ENCODE data around the gene ADAMTS7. TPM values are rescaled to one million over a fixed set of nuclear protein-coding genes. Genes with fewer than 3 reads are reported as not detected.
"Not testable (repeated sequence)": the region's sequence is repeated elsewhere in the genome, so short reads cannot be mapped to it uniquely, and the experiment has no call there.

Gene ADAMTS7, protein sequence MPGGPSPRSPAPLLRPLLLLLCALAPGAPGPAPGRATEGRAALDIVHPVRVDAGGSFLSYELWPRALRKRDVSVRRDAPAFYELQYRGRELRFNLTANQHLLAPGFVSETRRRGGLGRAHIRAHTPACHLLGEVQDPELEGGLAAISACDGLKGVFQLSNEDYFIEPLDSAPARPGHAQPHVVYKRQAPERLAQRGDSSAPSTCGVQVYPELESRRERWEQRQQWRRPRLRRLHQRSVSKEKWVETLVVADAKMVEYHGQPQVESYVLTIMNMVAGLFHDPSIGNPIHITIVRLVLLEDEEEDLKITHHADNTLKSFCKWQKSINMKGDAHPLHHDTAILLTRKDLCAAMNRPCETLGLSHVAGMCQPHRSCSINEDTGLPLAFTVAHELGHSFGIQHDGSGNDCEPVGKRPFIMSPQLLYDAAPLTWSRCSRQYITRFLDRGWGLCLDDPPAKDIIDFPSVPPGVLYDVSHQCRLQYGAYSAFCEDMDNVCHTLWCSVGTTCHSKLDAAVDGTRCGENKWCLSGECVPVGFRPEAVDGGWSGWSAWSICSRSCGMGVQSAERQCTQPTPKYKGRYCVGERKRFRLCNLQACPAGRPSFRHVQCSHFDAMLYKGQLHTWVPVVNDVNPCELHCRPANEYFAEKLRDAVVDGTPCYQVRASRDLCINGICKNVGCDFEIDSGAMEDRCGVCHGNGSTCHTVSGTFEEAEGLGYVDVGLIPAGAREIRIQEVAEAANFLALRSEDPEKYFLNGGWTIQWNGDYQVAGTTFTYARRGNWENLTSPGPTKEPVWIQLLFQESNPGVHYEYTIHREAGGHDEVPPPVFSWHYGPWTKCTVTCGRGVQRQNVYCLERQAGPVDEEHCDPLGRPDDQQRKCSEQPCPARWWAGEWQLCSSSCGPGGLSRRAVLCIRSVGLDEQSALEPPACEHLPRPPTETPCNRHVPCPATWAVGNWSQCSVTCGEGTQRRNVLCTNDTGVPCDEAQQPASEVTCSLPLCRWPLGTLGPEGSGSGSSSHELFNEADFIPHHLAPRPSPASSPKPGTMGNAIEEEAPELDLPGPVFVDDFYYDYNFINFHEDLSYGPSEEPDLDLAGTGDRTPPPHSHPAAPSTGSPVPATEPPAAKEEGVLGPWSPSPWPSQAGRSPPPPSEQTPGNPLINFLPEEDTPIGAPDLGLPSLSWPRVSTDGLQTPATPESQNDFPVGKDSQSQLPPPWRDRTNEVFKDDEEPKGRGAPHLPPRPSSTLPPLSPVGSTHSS (N-terminal part only)
- total RNA-seq = 4.5 and 9.9 TPM in 2 replicates

DNA sequence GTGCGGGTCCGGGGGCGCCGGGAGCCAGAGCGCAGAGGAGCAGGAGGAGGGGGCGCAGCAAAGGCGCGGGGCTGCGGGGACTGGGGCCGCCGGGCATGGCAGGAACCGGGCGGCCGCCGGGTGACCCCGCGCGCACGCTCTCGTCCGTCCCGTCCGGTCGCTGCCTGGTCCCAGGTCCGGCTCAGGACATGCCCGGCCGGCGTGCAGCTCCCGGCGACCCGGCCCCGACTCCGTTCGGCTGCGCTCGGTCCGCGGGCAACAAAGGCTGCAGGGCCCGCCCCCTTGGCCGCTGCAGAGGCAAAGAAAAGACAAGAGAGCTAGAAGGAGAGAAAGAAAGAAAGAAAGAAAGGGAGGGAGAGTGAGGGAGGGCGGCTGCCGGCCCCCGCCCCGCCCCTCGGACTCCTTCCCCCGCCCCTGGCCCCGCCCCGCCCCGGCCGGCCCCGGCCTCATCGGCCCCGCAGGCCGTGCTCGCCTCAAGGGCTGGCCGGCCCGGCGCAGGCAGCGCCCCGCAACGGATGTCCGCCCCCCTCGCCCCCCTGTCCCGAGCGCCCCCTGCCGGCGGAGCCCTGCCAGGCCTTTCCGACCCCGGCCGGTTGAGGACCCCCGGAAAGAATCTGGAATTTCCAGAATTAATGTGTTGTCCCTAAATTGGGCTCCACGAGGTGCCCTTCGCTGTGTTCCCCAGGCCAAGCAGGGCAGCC, at the start of gene ADAMTS7:
Gene ADAMTS7, minus strand, starts transcription at position 341 of the 701 bp plus-strand sequence. Its CDS starts 244 bp downstream, at position 97.
- peak; percentile 8 for DNase-seq (ENCODE audit: low read depth)

DNA sequence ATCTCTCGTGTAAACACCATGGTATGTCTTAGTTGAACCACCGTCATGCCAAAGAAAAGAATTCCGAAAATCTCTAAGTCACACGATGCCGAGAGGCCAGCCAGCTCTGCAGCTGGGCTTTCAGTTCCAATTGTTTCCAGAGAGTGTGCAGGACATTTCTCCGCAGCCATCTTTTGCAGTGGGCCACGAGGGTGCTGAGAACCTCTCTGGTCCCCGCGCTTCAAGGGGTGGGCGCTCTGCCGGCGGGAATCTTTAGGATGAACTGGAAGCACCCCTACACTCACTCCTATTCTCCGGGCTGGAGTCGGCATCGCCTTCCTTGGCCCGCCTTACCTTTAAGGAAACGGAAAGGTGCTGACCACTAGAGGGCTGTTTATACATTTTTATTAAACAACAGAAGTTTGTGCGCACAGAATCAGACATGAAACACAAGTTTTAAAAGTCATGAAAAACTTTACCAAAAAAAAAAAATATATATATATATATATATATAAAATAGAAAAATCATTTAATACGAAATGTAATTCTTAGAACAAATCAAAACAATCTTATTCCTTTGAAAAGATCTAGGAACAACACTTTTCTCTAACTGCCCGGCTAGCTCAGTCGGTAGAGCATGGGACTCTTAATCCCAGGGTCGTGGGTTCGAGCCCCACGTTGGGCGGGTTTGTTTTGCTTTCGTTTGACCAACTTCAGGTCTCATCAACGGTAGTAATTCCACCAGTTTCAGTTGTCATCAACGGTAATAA, 48.9 kb upstream of the ADAMTS7 start:
- peak; percentile 76 for DNase-seq (ENCODE audit: low read depth)

DNA sequence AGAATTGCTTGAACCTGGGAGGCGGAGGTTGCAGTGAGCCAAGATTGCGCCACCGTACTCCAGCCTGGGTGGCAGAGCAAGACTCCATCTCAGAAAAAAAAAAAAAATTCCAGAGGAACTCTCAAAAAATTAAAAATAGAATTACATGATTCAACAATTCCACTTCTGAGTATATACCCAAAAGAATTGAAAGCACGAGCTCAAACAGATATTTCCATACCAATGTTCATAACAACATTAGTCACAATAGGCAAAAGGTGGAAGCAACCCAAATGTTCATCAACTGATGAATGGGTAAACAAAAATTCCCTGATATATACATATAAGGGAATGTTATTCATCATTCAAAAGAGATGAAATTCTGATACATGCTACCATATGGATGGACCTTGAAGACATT, 44.5 kb upstream of the ADAMTS7 start:
- no peak for DNase-seq (ENCODE audit: low read depth)

DNA sequence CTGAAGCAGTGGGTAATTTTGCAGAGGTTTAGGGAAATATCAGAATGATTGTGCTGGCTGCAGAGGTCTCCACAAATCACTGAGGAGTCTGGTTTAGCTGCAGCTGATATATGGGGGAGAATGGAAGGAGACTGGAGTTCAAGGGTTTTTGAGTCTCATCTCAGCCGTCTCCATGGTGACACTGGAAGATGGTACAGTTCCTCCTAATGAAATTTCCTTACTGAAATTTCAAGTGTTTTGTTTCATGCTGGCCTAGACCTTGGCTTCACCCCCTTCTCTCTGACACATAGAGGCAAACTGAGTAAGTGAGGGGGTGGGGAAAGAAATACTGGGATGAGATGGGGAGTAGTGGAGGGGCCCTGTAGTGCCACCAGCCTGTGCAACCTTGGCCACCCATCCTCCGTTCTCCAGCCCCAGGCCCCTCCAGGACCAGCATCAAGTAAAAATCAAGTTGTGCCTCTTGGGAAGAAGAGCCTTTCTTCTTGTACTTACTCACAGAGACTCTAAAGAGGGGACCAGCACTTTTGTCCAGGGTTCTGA, 43.6 kb upstream of the ADAMTS7 start:
- no peak for DNase-seq (ENCODE audit: low read depth)

DNA sequence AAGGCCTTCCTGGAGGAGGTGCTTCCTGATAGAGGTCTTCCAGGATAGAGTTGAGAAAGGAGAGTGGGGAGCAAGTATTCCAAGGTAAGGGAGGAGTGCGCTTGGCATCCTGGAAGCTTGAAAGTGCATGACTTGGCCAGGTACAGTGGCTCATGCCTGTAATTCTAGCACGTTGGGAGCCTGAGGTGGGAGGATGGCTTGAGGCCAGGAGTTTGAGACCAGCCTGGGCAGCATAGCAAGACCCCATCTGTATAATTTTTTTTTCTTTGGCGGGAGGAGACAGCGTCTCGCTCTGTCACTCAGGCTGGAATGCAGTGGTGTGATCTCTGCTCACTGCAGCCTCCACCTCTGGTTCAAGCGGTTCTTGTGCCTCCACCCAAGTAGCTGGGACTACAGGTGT, 42.2 kb upstream of the ADAMTS7 start:
- DNase-seq (ENCODE audit: low read depth) = no peak

DNA sequence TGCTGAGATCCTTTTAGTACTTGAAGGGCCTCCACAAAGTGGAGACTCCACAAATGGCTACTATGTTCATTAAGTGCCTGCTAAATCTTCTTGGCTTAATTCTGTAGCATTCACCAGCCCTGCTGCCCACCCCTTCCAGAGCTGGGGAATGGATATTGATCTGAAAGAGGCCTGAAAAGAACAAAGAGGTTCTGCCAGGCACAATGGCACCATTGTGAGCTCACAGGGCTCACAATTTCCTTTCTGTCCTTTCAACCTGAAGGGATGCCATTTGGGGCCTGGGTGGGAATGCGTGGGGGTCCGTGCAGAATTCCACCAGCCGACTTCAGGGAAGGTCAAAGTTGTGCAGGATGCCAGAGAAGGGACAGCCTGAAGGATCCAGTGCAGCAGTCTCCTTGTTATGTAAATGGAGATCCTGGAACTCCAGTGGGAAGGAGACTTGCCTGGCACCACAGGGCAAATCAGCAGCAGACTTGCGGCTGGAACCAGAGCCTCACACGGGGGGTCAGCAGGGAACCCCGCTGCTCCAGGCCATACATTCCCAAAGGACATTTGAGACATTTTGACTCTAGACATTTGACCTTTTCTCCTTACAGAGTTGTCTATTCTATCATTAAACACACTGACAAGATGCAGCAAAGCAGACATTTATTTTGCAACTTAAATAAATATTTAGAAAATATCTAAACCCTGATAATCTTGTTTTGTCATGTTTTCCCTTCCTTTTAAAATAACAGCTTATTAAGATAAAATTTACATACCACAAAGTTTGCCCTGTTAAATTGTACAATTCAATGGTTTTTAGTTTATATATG, 39.9 kb upstream of the ADAMTS7 start:
- no peak for DNase-seq (ENCODE audit: low read depth)

DNA sequence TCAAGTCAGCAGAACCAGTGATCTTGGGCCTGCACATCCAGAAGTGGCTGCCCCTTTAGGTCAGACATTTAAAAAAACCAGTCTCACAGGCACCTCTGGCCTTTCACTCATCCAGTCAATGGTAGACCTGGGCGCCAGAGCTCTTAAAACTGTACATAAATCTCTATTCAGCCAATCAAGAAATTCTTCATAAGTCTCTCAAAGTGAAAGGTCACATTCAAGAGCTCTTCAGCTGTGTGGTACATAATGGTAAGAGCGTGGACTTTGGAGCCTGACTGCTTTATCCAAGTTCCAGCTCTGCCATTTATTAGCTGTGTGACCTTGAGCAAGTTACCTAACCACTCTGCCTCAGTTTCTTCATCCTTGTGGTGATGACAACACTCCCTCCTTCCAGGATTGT, 39.1 kb upstream of the ADAMTS7 start:
- no peak for DNase-seq (ENCODE audit: low read depth)

DNA sequence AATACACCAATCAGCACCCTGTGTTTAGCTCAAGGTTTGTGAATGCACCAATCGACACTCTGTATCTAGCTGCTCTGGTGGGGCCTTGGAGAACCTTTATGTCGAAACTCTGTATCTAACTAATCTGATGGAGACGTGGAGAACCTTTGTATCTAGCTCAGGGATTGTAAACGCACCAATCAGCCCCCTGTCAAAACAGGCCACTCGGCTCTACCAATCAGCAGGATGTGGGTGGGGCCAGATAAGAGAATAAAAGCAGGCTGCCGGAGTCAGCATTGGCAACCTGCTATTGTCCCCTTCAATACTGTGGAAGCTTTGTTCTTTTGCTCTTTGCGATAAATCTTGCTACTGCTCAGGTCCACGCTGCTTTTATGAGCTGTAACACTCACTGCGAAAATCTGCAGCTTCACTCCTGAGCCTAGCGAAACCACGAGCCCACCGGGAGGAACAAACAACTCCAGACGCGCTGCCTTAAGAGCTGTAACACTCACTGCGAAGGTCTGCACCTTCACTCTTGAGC, 36.2 kb upstream of the ADAMTS7 start:
- not testable (repeated sequence) for DNase-seq (ENCODE audit: low read depth)

DNA sequence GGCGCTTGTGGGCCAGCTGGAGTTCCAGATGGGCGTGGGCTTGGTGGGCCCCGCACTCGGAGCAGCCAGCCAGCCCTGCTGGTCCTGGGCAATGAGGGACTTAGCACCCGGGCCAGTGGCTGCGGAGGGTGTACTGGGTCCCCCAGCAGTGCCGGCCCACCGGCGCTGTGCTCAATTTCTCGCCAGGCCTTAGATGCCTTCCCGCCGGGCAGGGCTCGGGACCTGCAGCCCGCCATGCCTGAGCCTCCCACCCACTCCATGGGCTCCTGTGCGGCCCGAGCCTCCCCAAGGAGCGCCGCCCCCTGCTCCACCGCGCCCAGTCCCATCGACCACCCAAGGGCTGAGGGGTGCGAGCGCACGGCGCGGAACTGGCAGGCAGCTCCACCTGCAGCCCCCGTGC, 35.6 kb upstream of the ADAMTS7 start:
- DNase-seq (ENCODE audit: low read depth) = not testable (repeated sequence)

DNA sequence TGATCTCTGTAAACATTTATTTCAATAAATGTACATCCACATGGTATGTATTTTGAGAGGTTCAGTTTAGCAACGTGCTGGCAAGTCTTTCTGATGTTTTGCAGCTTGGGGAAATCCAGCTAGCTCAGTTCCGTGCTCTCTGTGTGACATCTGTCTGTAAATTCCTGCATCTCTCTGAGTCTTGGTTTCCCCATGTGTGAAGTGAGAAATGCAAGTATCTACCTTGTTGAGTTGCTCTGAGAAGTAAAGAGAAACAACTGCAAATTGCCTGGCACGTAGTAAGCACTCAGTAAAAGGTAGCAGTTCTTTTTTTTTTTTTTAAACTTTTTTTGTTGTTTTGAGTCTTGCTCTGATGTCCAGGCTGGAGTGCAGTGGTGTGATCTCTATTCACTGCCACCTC, 31.3 kb upstream of the ADAMTS7 start:
- no peak for DNase-seq (ENCODE audit: low read depth)

DNA sequence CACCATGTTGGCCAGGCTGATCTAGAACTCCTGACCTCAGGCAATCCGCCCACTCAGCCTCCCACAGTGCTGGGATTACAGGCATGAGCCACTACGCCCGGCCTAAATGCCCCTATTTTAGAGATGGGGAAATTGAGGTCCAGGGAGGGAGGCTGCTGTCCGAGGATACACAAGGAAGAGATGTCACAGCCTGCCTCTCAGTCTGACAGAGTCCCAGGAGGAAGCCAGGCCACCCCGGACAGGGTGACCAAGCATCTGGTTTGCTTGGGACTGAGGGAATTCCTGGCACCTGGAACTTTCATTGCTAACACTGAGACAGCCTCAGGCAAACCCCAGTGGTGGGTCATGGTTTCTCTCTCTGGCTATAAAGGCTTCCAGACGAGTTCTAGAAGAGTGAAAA, 30.6 kb upstream of the ADAMTS7 start:
- DNase-seq (ENCODE audit: low read depth) = no peak

DNA sequence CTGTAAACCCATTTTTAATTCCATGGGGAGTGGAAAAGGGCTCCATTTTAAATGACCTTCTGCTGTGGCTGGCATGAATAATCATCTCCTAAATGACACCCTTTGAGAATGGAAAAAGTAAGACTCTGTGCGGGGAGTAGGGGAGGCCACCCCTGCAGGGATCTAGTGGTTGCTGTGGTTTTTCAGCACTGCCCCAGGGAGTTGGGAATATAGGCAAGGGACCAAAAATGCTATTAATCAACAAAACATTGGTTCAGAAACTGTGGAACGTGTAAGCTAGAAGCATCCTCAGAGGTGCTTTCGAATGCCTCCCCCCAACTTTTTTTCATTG, 30.1 kb upstream of the ADAMTS7 start:
- no peak for DNase-seq (ENCODE audit: low read depth)

DNA sequence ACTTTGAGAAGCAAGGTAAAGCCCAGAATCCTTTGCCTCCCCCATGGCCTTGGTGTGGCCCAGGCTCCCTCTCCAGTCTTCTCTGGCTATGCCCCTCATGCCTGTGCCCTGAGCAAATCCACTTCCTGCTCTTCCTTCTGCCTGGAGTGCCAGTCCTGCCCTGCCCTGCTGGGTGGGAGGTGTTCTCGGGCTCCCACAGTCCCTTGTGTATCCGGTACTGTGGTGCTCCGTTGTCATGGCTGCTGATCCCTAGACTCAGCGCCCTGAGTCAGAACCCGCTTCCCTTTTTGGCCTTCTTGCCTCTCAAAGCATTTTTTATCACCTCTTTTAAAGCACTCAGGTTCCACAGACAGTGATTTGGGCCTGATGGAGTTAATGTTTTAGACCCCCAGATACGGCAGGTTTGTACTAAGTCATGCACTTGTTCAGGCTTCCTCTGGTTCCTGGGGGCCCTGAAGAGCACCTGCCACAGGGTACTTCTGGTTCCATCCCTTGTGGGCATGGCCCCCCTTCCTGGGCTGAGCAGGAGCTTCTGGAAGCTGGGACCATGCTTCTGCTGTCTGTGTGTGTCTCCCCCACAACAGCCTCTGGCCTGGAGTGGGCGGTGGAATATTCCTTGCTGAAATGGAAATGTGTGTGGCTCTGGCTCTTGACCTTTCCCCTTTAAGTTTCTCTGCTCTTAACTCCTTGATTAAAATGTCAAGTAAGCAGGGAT, 29.6 kb upstream of the ADAMTS7 start:
- peak; percentile 3 for DNase-seq (ENCODE audit: low read depth)

DNA sequence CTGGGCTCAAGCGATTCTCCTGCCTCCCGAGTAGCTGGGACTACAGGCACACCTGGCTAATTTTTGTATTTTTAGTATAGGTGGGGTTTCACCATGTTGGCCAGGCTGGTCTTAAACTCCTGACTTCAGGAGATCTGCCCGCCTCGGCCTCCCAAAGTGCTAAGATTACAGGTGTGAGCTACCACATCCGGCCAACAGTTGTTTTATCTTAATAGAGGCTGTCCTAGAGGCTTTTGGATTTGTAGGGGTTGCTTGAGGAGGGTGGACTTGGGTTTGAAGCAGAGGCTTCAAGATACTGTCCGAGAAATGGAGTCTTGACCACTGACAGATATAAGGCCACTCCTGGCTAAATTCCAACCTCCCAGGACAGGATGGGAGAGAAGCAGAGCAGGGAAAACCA, 27.9 kb upstream of the ADAMTS7 start:
- not testable (repeated sequence) for DNase-seq (ENCODE audit: low read depth)

DNA sequence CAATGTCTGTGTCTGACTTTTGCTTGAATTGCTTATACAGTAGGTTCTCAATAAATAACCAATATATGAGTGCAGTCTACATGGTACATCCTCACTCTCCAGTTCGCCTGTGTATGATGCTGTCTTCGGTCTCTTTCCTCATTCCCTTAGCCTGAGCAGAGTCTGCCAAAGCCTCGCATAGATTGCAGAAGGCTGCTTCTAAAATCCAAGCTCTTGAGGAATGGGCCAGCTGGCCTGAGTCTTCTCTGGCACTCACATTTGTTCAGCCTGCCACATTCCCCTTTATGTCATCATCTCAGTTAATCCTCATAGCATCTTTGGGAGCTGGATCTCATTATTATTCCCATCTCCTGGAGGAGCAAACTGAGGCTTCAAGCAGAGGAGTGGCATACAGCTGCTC, 27.2 kb upstream of the ADAMTS7 start:
- no peak for DNase-seq (ENCODE audit: low read depth)

DNA sequence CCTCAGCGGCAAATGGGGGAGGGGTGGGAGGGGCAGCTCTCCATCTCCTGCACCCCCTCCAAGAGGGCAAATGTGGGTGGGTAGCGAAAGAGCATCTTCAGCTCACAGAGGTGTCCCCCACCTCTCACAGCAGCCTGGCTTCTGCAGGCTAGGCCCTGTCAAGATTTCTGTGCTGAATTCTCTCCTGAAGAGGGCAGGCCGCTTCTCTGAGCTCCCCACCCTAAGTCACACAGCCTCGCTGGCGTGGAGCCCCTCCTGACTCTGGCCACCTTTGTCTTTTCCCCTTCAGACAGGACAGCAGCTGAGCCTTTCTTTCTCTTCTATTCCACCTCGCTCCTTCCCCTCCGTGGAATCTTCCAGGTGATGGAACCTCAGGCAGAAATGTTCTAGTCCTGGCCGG, 26.3 kb upstream of the ADAMTS7 start:
- DNase-seq (ENCODE audit: low read depth) = no peak

DNA sequence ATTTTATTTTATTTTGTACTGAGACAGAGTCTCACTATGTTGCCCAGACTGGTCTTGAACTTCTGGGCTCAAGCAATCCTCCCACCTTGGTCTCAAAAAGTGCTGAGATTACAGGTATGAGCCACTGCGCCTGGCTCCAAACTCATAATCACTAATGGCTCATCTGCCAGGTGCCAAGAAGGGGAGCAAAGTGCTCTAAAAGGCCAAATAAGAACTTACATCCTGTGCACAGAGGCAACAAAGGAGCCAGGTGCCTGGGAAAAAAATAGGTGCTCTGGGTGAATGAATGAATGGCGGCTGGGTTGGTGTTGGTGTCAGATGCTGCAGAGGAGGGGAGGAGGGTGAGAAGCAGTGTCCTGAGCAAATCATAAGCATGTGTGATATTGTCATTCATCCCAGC, 25.9 kb upstream of the ADAMTS7 start:
- DNase-seq (ENCODE audit: low read depth) = no peak

DNA sequence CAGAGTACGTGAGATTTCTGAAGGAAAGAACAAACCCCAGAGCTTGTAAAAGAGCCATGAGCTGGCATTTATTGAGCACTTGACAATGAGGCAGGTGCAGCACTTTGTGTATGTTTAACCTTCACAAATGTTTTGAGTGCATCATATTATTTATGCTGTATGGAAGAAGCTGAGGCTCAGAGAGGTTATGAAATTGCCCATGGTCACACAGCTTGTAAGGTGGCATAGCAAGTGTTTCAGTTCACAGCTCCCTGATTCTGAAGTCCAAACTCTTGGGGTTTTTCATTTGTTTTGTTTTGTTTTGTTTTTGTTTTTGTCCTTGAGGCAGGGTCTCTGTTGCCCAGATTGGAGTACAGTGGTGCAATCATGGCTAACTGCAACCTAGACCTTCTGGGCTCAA, 25.1 kb upstream of the ADAMTS7 start:
- DNase-seq (ENCODE audit: low read depth) = no peak
